ENCODE measurements around the gene RFC2.

GRCh38 chr7:74190259-74190658 lies 63.9 kb downstream of the RFC2 start:
- no peak for TF ChIP-seq GABPA (IDR thresholded peaks at IDR 0.05; ENCODE audit: low read depth)
- TF ChIP-seq YY1 (IDR thresholded peaks at IDR 0.05; ENCODE audit: low read depth), result no peak
- TF ChIP-seq TAF1 (IDR thresholded peaks at IDR 0.05; ENCODE audit: borderline replicate concordance, low read depth, low read length), result no peak
- no peak for TF ChIP-seq ZBTB33 (IDR thresholded peaks at IDR 0.05; ENCODE audit: borderline replicate concordance, low read depth)
- TF ChIP-seq TEAD4 (IDR thresholded peaks at IDR 0.05; ENCODE audit: borderline replicate concordance, insufficient read depth), result no peak
